GM19023 (cell line): ENCODE measurements around the gene DUSP16.
"Not testable (repeated sequence)": the region's sequence is repeated elsewhere in the genome, so short reads cannot be mapped to it uniquely, and the experiment has no call there.

Experiments used
- ATAC-seq: cut with Tn5 transposase; IDR thresholded peaks from one replicate; pipeline ENCODE4 v1.9.1; 2021; ENCODE audit warnings: mild to moderate bottlenecking, moderate library complexity; ENCODE audit not compliant: unreplicated experiment

Gene DUSP16

GRCh38 chr12:12562585-12563261 lies at the start of gene DUSP16:
TSS of gene DUSP16 (minus strand) at chr12:12562863. CDS start at chr12:12521098, 41,765 bp downstream.
- peak; percentile 79 for ATAC-seq

GRCh38 chr12:12612358-12612757 lies 49.7 kb upstream of the DUSP16 start:
- ATAC-seq: no peak

GRCh38 chr12:12611512-12612306 lies 49.0 kb upstream of the DUSP16 start, which contains the start of gene CREBL2:
TSS of gene CREBL2 (plus strand) at chr12:12611876. CDS start at chr12:12612173, 297 bp downstream.
- peak; percentile 82 for ATAC-seq

- ATAC-seq: no peak
These were observed 48.0 kb upstream of the DUSP16 start for GRCh38 chr12:12610711-12611110.

- no peak for ATAC-seq
These were observed 47.0 kb upstream of the DUSP16 start for GRCh38 chr12:12609692-12610091.

GRCh38 chr12:12608557-12608957 lies 45.9 kb upstream of the DUSP16 start:
- no peak for ATAC-seq

- ATAC-seq: no peak
These were observed 44.3 kb upstream of the DUSP16 start for GRCh38 chr12:12606781-12607589.

- no peak for ATAC-seq
These were observed 42.1 kb upstream of the DUSP16 start for GRCh38 chr12:12604740-12605139.

- no peak for ATAC-seq
These were observed 38.0 kb upstream of the DUSP16 start for GRCh38 chr12:12600659-12601058.

GRCh38 chr12:12599750-12600643 lies 37.3 kb upstream of the DUSP16 start:
- no peak for ATAC-seq

- ATAC-seq: no peak
These were observed 36.2 kb upstream of the DUSP16 start for GRCh38 chr12:12598864-12599263.

GRCh38 chr12:12596598-12596997 lies 33.9 kb upstream of the DUSP16 start:
- ATAC-seq: not testable (repeated sequence)

- ATAC-seq: not testable (repeated sequence)
These were observed 33.3 kb upstream of the DUSP16 start for GRCh38 chr12:12595929-12596328.

GRCh38 chr12:12592930-12593329 lies 30.3 kb upstream of the DUSP16 start:
- ATAC-seq: no peak

GRCh38 chr12:12590961-12591360 lies 28.3 kb upstream of the DUSP16 start:
- no peak for ATAC-seq

GRCh38 chr12:12588436-12588835 lies 25.8 kb upstream of the DUSP16 start:
- not testable (repeated sequence) for ATAC-seq

- no peak for ATAC-seq
These were observed 25.2 kb upstream of the DUSP16 start for GRCh38 chr12:12587878-12588277.

- ATAC-seq: no peak
These were observed 24.4 kb upstream of the DUSP16 start for GRCh38 chr12:12586879-12587675.

GRCh38 chr12:12585115-12585863 lies 22.6 kb upstream of the DUSP16 start:
- no peak for ATAC-seq
